ENCODE data around the gene FCER1G.

- TF ChIP-seq CTCF (IDR thresholded peaks at IDR 0.05) (no peak), POLR2AphosphoS5 (IDR thresholded peaks at IDR 0.05; ENCODE audit: low read depth, low read length) (no peak), SIN3A (IDR thresholded peaks at IDR 0.05; ENCODE audit: borderline replicate concordance, insufficient read depth, low read depth, low read length) (no peak), REST (IDR thresholded peaks at IDR 0.05; ENCODE audit: insufficient read depth in 1 of 2, low read depth in 2 of 2, low read length in 1 of 2) (no peak)
Measured at GRCh38 chr1:161185732-161186311, 29.3 kb upstream of the FCER1G start.
